Measurements from ENCODE around the gene GALNT3. TPM values are rescaled to one million over a fixed set of nuclear protein-coding genes. Genes with fewer than 3 reads are reported as not detected.

The GALNT3 gene
- total RNA-seq, 2 experiments from 2014 or later = 11.3 to 13.8 TPM

- Mint-ChIP-seq H3K9me3 (ENCODE audit: low read depth) (no peaks in the 10 kb centered on the region), H3K27ac (no peak overlapping the region), H3K4me3 (no peak overlapping the region), H3K4me1 (no peaks in the 10 kb centered on the region), H3K27me3 (peaks cover 3% of the 10 kb centered on the region), H3K36me3 (no peaks in the 10 kb centered on the region)
- no peak for ATAC-seq
- no peak for DNase-seq
- CTCF ChIA-PET = interaction anchor here (1.5 kb wide), 1 partner anchor 60 kb away, joined by 3 read pairs; no protein-coding TSS in a partner anchor
Observed at GRCh38 chr2:165814473-165814872, 20.4 kb upstream of the GALNT3 start.

DNA sequence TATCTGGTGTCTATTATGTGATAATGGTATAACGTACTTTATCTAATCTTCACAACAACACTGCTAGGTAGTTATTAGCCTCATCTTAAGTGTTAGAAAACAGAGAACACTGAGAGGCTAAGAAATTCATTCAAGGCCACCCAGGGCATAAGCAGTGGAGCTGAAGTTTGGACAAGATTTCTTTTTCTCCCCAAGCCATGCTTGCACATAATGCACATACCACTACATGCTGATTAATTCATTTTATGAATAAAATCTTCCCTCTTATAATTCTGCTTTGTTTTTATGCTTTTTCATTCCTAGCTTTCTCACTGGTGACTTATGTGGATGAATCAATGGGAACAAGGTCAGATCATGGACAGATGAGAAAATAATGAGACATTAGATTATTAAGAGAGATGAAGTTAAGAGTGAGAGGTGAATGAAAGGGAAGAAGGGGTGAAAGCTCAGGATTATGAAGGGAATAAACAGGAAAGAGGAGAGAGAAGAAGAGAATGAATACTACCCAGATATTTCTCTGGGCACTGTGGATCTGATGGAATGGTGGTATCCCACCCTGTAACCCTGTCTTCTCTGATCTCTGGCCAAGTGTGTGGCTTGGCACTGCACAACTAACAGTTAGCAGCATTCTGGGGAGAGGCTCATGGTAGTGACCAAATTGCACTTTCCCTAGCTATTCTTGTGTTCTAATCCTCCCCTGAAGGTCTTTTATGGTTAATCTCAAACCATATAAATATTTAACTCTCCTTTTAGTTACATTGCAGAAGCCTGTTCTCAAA, 17.7 kb upstream of the GALNT3 start:
- DNase-seq (no peak), ATAC-seq (no peak)
- Mint-ChIP-seq H3K4me3 (no peak overlapping the region), H3K9me3 (ENCODE audit: low read depth) (no peaks in the 10 kb centered on the region), H3K4me1 (peaks cover 2% of the 10 kb centered on the region), H3K27me3 (peaks cover 3% of the 10 kb centered on the region), H3K36me3 (no peaks in the 10 kb centered on the region), H3K27ac (no peak overlapping the region)
- CTCF ChIA-PET = no interaction called here

GRCh38 chr2:165810418-165810817, 16.4 kb upstream of the GALNT3 start:
- no peak for ATAC-seq
- DNase-seq = no peak
- peaks cover 3% of the 10 kb centered on the region for H3K27me3 Mint-ChIP-seq
- H3K4me1 Mint-ChIP-seq = peaks cover 2% of the 10 kb centered on the region
- H3K9me3 Mint-ChIP-seq (ENCODE audit: low read depth) = no peaks in the 10 kb centered on the region
- H3K4me3 Mint-ChIP-seq = no peak overlapping the region
- CTCF ChIA-PET = no interaction called here
- no peaks in the 10 kb centered on the region for H3K36me3 Mint-ChIP-seq
- H3K27ac Mint-ChIP-seq = no peak overlapping the region

DNA sequence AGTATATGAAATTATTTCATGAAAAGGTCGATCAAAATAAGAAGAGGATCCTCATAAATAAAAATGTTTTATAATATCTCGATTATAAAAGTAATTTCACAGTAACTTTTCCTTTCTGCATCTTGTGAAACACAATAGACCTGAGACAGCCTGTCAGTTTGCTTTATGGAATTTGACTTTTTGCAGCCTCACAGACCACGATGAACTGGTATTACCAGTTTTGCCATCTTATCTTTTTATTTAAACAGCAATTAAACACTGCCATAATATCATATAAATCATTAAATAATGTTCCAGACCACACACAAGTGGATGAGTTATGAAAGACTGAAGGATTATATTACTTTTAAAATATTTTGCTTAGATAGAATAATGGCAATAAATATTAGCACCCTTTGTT, 10.7 kb upstream of the GALNT3 start:
- Mint-ChIP-seq H3K9me3 (ENCODE audit: low read depth) (no peaks in the 10 kb centered on the region), H3K4me3 (no peak overlapping the region), H3K4me1 (peaks cover 2% of the 10 kb centered on the region), H3K27ac (no peak overlapping the region), H3K27me3 (no peaks in the 10 kb centered on the region), H3K36me3 (peaks cover 22% of the 10 kb centered on the region)
- DNase-seq = no peak
- no peak for ATAC-seq
- CTCF ChIA-PET = no interaction called here

DNA sequence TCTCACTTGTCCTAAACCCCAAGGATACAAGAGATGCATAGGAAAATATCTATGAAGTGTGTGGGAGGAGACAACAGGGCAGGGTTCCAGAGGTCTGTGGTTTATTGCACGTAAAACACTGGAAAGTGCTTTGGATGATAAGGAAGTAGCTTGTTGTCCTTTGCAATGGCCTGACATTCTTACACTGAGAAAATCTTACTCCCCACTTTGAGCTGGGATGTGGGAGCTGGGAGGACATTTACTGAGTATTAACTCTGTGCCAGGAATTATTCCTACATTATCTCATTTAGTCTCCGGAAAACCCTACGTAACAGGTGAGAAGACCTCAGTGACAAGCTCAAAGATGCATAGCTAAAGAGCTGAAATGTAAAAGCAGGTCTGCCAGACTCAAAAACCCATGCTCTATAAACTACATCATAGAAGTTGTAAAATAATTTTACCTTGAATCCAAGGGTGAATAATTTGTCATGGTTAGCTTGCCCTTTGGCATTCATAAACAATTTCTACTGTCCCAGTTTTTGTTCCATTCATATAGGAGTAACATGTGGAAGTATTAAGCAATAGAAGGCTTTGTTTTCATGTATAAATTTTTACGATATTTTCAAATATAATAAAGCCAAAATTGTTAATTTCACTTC, 9.2 kb upstream of the GALNT3 start:
- Mint-ChIP-seq H3K27ac (no peak overlapping the region), H3K9me3 (ENCODE audit: low read depth) (no peaks in the 10 kb centered on the region), H3K4me1 (no peaks in the 10 kb centered on the region), H3K36me3 (peaks cover 26% of the 10 kb centered on the region), H3K4me3 (no peak overlapping the region), H3K27me3 (no peaks in the 10 kb centered on the region)
- DNase-seq (no peak), ATAC-seq (no peak)
- CTCF ChIA-PET = interaction anchor here (0.9 kb wide), 1 partner anchor 39 kb away, joined by 3 read pairs; no protein-coding TSS in a partner anchor

- Mint-ChIP-seq H3K27me3 (no peaks in the 10 kb centered on the region), H3K4me3 (no peak overlapping the region), H3K9me3 (ENCODE audit: low read depth) (no peaks in the 10 kb centered on the region), H3K4me1 (peaks cover 10% of the 10 kb centered on the region), H3K36me3 (peaks cover 31% of the 10 kb centered on the region), H3K27ac (no peak overlapping the region)
- CTCF ChIA-PET = no interaction called here
- ATAC-seq = no peak
- DNase-seq = no peak
Observed at GRCh38 chr2:165801176-165801575, 7.1 kb upstream of the GALNT3 start.

GRCh38 chr2:165796819-165797530, 2.9 kb upstream of the GALNT3 start:
- peaks cover 11% of the 10 kb centered on the region for H3K27me3 Mint-ChIP-seq
- H3K27ac Mint-ChIP-seq = no peak overlapping the region
- DNase-seq = no peak
- H3K9me3 Mint-ChIP-seq (ENCODE audit: low read depth) = no peaks in the 10 kb centered on the region
- peaks cover 38% of the 10 kb centered on the region for H3K36me3 Mint-ChIP-seq
- ATAC-seq = no peak
- CTCF ChIA-PET = interaction anchor here (0.8 to 1.1 kb wide), 3 partner anchors 11 to 77 kb away, joined by 3 to 5 read pairs (median 3); no protein-coding TSS in a partner anchor
- peaks cover 37% of the 10 kb centered on the region for H3K4me1 Mint-ChIP-seq
- no peak overlapping the region for H3K4me3 Mint-ChIP-seq

DNA sequence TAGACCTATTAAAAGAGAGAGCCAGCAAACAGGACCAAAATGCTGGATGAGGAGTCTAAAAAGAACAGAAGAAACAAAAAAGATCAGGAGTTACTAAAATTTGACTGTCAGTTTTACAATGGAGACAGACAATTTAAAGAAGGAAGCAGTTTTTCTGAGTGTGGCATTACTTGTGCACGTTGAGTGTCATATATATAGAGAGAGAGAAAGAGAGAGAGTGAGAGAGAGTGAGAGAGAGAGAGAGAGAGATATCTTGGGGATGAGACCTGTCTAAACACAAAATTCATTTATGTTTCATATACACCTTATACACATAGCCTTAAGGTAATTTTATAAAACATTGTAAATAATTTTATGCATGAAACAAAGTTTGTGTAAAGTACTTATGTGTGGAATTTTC, 2.1 kb upstream of the GALNT3 start:
- DNase-seq = no peak
- CTCF ChIA-PET = no interaction called here
- Mint-ChIP-seq H3K36me3 (peaks cover 35% of the 10 kb centered on the region), H3K4me1 (peaks cover 44% of the 10 kb centered on the region), H3K27me3 (peaks cover 11% of the 10 kb centered on the region), H3K27ac (no peak overlapping the region), H3K4me3 (no peak overlapping the region), H3K9me3 (ENCODE audit: low read depth) (no peaks in the 10 kb centered on the region)
- ATAC-seq = no peak

DNA sequence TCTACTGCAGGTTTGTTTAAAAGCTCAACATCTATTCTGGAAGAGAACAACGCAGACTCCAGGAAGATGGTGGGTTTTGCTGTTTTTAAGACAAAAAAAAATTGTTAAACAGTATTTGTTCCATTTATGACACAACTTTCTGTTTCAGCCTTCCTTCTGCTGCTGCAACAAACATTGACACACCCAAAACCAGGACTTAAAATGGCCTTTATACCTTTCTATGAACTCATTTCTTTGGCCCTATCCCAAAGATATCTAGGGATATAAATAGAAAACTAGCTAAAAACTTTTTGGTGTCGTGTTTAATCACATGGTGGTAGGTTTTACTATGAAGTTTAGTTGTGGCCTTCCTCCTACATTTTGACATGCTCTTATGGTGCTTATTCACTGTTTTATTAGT, 964 bp upstream of the GALNT3 start:
- no peaks in the 10 kb centered on the region for H3K9me3 Mint-ChIP-seq (ENCODE audit: low read depth)
- H3K27me3 Mint-ChIP-seq = peaks cover 11% of the 10 kb centered on the region
- peaks cover 26% of the 10 kb centered on the region for H3K36me3 Mint-ChIP-seq
- ATAC-seq (no peak), DNase-seq (no peak)
- H3K4me1 Mint-ChIP-seq = peaks cover 46% of the 10 kb centered on the region
- H3K4me3 Mint-ChIP-seq = peak overlapping the region; percentile 96
- peak overlapping the region; percentile 98 for H3K27ac Mint-ChIP-seq
- CTCF ChIA-PET = interaction anchor here (1.0 to 1.9 kb wide), 4 partner anchors 13 to 158 kb away, joined by 3 to 14 read pairs (median 6); partner anchors contain the start of gene TTC21B

DNA sequence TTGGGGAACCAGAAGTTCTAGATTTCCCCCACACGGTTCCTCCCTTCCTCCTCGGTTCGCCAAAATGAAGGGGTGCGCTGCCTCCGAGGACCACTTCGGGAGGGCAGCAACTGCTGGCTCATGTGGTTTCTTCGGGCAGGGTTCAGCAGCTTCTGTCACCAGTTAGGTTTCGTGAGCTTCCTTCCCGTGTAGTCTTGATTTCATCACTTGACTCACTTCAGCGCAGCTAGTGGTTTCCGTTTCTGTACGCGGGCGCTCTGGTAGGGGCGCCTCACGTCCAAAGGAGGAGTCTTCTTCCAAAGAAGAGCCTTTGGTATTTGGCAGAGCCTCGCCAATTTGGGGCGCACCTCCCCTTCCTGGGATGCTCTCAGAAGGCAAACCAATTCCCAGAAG, 485 bp upstream of the GALNT3 start:
- H3K27ac Mint-ChIP-seq = peak overlapping the region; percentile 98
- CTCF ChIA-PET = interaction anchor here (1.0 to 1.9 kb wide), 4 partner anchors 12 to 158 kb away, joined by 3 to 14 read pairs (median 6); partner anchors contain the start of gene TTC21B
- peaks cover 46% of the 10 kb centered on the region for H3K4me1 Mint-ChIP-seq
- H3K4me3 Mint-ChIP-seq = peak overlapping the region; percentile 96
- no peaks in the 10 kb centered on the region for H3K9me3 Mint-ChIP-seq (ENCODE audit: low read depth)
- peaks cover 11% of the 10 kb centered on the region for H3K27me3 Mint-ChIP-seq
- ATAC-seq (peak; percentile 92), DNase-seq (peak; percentile 90)
- peaks cover 21% of the 10 kb centered on the region for H3K36me3 Mint-ChIP-seq

DNA sequence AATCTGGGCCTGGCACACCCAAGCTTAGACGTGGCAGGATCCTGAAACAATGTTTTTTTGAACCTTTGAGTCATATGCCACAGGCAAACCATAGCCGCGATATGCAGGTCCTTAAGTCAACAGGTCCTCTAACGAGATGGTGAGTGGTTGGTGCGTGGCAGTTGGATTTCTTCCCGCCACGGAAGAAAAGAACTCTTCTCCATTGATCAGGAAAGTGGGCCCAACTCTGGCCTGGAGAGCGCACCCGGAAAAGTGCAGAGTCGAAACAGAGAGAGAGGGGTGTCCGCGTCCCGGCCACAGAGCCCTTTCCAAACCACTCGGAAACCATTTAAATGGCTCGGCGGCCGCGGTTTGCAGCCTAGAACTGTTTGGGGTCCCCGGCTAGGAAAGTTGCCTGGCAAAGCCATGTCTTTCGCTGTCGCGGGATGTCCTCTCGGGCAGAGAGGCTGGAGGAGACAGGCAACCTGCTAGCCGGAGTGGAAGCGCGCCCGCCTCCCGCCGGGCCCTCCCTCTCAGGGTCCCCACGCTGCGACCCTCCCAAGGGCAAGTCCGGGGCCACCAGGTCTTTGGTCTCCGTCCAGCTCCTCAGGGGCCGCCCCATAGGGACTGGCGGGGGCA, 777 bp downstream of the GALNT3 start:
- Mint-ChIP-seq H3K4me3 (peak overlapping the region; percentile 96), H3K4me1 (peaks cover 48% of the 10 kb centered on the region), H3K27ac (peak overlapping the region; percentile 85), H3K9me3 (ENCODE audit: low read depth) (no peaks in the 10 kb centered on the region), H3K27me3 (peaks cover 11% of the 10 kb centered on the region), H3K36me3 (peaks cover 19% of the 10 kb centered on the region)
- ATAC-seq (peak; percentile 3), DNase-seq (peak; percentile 45)
- CTCF ChIA-PET = interaction anchor here (1.9 kb wide), 1 partner anchor 81 kb away, joined by 14 read pairs; no protein-coding TSS in a partner anchor

DNA sequence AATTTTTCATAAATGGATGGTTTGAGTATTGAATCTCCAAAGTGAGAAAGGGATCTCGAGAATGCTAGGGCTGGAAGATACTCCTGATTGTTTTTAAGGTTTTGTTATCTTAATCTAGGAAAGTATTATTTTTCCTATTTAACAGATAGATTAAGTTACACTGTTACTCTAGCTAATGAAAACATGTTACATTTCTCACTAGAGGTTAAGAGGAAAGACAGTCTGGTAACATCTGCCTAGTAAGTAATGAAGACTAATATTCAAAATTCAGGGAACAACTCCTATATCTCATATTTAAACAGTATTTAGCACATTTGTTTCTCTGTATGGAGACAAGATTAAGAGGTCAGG, 2.0 kb downstream of the GALNT3 start:
- Mint-ChIP-seq H3K27ac (no peak overlapping the region), H3K27me3 (peaks cover 11% of the 10 kb centered on the region), H3K36me3 (peaks cover 20% of the 10 kb centered on the region), H3K4me1 (peaks cover 44% of the 10 kb centered on the region), H3K9me3 (ENCODE audit: low read depth) (no peaks in the 10 kb centered on the region), H3K4me3 (peak overlapping the region; percentile 23)
- no peak for ATAC-seq
- DNase-seq = no peak
- CTCF ChIA-PET = interaction anchor here (1.2 kb wide), 1 partner anchor 82 kb away, joined by 3 read pairs; no protein-coding TSS in a partner anchor
